ENCODE measurements around the gene SLC24A5.

- TF ChIP-seq POLR2AphosphoS2 (conservative IDR thresholded peaks at IDR 0.05; ENCODE audit: low read length) (no peak), POLR2A (IDR thresholded peaks at IDR 0.05; ENCODE audit: low read length) (no peak), JUN (IDR thresholded peaks at IDR 0.05) (no peak), RAD21 (conservative IDR thresholded peaks at IDR 0.05 in 1 of 2, IDR thresholded peaks at IDR 0.05 in 1 of 2) (no peak), CTCF (IDR thresholded peaks at IDR 0.05) (no peak), REST (IDR thresholded peaks at IDR 0.05) (no peak), CBX2 (IDR thresholded peaks at IDR 0.05; ENCODE audit: borderline replicate concordance, low read depth) (no peak), NPAS2 (CRISPR knock-in tag; IDR thresholded peaks at IDR 0.05; ENCODE audit: borderline replicate concordance) (no peak), MAZ (IDR thresholded peaks at IDR 0.05; ENCODE audit: borderline replicate concordance, low read depth, low read length) (no peak), RFX5 (IDR thresholded peaks at IDR 0.05) (no peak)
These were observed 54.3 kb downstream of the SLC24A5 start for GRCh38 chr15:48175126-48175525.
